Fibroblast of villous mesenchyme (primary cell): ENCODE measurements around the gene GTF2A1. TPM values are rescaled to one million over a fixed set of nuclear protein-coding genes. Genes with fewer than 3 reads are reported as not detected.
A peak's percentile ranks its signal among the peaks of the same experiment; 100 is the strongest.

ENCODE experiments used
- DNase-seq: peaks from one replicate; pipeline ENCODE4 v3.0.0-alpha.2; 2010; ENCODE audit warnings: low read depth
- H3K4me3 ChIP-seq: 2 replicates; pipeline ENCODE4 v1.5.1; 2011; ENCODE audit warnings: low read depth, mild to moderate bottlenecking, low read length
- total RNA-seq: library from RNA; depleted of rRNA; stranded (reverse); fragments of >200 nt; gene quantifications from 2 replicates; pipeline ENCODE4 v1.2.3, GENCODE V29; 2012
- TF ChIP-seq, protein P1 (sequence below): IDR thresholded peaks from 2 replicates; pipeline ENCODE4 v1.5.1; 2012; ENCODE audit warnings: low read depth, mild to moderate bottlenecking, low read length; ENCODE audit not compliant: insufficient read depth

GTF2A1 gene
- total RNA-seq, 1 donor, result 28.9 TPM

GRCh38 chr14:81187832-81188522 is 32.8 kb downstream of the GTF2A1 start:
- no peak overlapping the region for H3K4me3 ChIP-seq
- TF ChIP-seq, protein P1, sequence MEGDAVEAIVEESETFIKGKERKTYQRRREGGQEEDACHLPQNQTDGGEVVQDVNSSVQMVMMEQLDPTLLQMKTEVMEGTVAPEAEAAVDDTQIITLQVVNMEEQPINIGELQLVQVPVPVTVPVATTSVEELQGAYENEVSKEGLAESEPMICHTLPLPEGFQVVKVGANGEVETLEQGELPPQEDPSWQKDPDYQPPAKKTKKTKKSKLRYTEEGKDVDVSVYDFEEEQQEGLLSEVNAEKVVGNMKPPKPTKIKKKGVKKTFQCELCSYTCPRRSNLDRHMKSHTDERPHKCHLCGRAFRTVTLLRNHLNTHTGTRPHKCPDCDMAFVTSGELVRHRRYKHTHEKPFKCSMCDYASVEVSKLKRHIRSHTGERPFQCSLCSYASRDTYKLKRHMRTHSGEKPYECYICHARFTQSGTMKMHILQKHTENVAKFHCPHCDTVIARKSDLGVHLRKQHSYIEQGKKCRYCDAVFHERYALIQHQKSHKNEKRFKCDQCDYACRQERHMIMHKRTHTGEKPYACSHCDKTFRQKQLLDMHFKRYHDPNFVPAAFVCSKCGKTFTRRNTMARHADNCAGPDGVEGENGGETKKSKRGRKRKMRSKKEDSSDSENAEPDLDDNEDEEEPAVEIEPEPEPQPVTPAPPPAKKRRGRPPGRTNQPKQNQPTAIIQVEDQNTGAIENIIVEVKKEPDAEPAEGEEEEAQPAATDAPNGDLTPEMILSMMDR, result no peak
- DNase-seq, result no peak

GRCh38 chr14:81179631-81180030 is 41.1 kb downstream of the GTF2A1 start:
- no peak for DNase-seq
- TF ChIP-seq, protein P1, result no peak
- no peak overlapping the region for H3K4me3 ChIP-seq

- TF ChIP-seq, protein P1, result no peak
- no peak overlapping the region for H3K4me3 ChIP-seq
Measured at GRCh38 chr14:81178063-81178462, 42.7 kb downstream of the GTF2A1 start.

GRCh38 chr14:81177225-81177624 is 43.5 kb downstream of the GTF2A1 start:
- peak; percentile 33 for DNase-seq
- peak overlapping the region; percentile 35 for H3K4me3 ChIP-seq
- TF ChIP-seq, protein P1, result no peak

More at GRCh38 chr14:81178063-81178462, 42.7 kb downstream of the GTF2A1 start:
- DNase-seq, result no peak

GRCh38 chr14:81176241-81176640 is 44.5 kb downstream of the GTF2A1 start:
- TF ChIP-seq, protein P1, result no peak
- no peak for DNase-seq
- no peak overlapping the region for H3K4me3 ChIP-seq

DNA sequence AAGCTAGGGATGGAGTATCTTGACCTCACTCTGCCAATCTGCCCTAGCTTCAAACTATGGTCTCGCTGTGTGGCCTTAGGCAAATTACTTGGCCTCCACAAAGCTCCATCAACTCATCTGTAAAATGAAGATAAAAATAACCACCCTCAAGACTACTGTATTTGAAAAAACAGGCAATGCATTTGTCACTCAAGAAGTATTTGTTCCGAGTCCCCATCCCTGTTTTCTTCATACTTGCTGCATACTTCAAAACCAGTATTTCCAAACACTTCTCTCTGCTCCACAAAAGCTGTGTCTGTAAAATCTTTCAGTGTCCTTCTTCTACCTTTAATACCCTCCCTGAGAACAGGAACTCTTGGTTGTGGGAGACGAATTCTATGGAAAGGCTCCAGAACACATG is 47.9 kb downstream of the GTF2A1 start:
- no peak overlapping the region for H3K4me3 ChIP-seq
- no peak for DNase-seq
- TF ChIP-seq, protein P1, result no peak

DNA sequence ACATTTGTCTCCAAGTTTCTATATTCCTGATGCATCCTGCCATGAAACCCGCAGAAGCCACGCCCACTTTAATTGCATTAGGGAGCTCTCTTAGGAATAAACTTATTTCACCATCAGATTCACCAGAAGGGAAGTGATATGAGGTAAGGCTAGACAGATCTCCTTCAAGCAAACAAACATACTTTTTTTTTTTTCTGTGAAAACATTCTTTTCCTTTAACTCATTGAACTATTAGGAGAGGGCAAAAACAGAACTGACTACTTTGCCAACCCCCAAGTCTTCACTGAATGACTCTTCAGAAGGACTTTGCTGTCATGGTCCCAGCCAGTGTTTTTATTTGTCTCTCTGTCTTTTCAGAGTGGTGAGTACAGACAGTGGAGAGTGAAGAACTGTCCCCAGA is 48.4 kb downstream of the GTF2A1 start:
- DNase-seq, result no peak
- TF ChIP-seq, protein P1, result no peak
- H3K4me3 ChIP-seq, result no peak overlapping the region
